Measurements from ENCODE around the gene SULF2.

SULF2 gene

GRCh38 chr20:47735412-47736400 is 49.6 kb downstream of the SULF2 start:
- ATAC-seq: no peak

- ATAC-seq: no peak
Measured at GRCh38 chr20:47734870-47735269, 50.4 kb downstream of the SULF2 start.

GRCh38 chr20:47733892-47734291 is 51.4 kb downstream of the SULF2 start:
- ATAC-seq: no peak

GRCh38 chr20:47730744-47731143 is 54.5 kb downstream of the SULF2 start:
- no peak for ATAC-seq

GRCh38 chr20:47729472-47729871 is 55.8 kb downstream of the SULF2 start:
- no peak for ATAC-seq

- peak in 1 of 2 donors; percentile 4 for ATAC-seq
Measured at GRCh38 chr20:47727909-47728361, 57.3 kb downstream of the SULF2 start.

GRCh38 chr20:47727170-47727880 is 58.0 kb downstream of the SULF2 start:
- ATAC-seq: peak; percentile 98 to 99

GRCh38 chr20:47726632-47727031 is 58.6 kb downstream of the SULF2 start:
- ATAC-seq: no peak

GRCh38 chr20:47725248-47725973 is 59.9 kb downstream of the SULF2 start:
- peak; percentile 43 to 50 for ATAC-seq

GRCh38 chr20:47724910-47725247 is 60.4 kb downstream of the SULF2 start:
- no peak for ATAC-seq

GRCh38 chr20:47724396-47724795 is 60.9 kb downstream of the SULF2 start:
- no peak for ATAC-seq

GRCh38 chr20:47723322-47723721 is 62.0 kb downstream of the SULF2 start:
- no peak for ATAC-seq

- ATAC-seq: no peak
Measured at GRCh38 chr20:47720636-47721427, 64.4 kb downstream of the SULF2 start.

- no peak for ATAC-seq
Measured at GRCh38 chr20:47719625-47720024, 65.7 kb downstream of the SULF2 start.

- no peak for ATAC-seq
Measured at GRCh38 chr20:47719211-47719610, 66.1 kb downstream of the SULF2 start.

- ATAC-seq: no peak
Measured at GRCh38 chr20:47718398-47718797, 66.9 kb downstream of the SULF2 start.

- no peak for ATAC-seq
Measured at GRCh38 chr20:47717421-47717820, 67.9 kb downstream of the SULF2 start.

- no peak for ATAC-seq
Measured at GRCh38 chr20:47713878-47714450, 71.3 kb downstream of the SULF2 start.

GRCh38 chr20:47713163-47713562 is 72.1 kb downstream of the SULF2 start:
- no peak for ATAC-seq

- ATAC-seq: no peak
Measured at GRCh38 chr20:47711046-47711752, 74.1 kb downstream of the SULF2 start.

GRCh38 chr20:47710665-47711045 is 74.6 kb downstream of the SULF2 start:
- ATAC-seq: no peak

Measured in activated CD4-positive, CD25-positive, alpha-beta regulatory T cell treated with anti-CD3 and anti-CD28 coated beads, Interleukin-2, amount 50 U/mL, for 24 hours (primary cell).